Measurements from ENCODE around the gene PPP1R16B.
A peak's percentile ranks its signal among the peaks of the same experiment; 100 is the strongest.
"Not testable (repeated sequence)": the region's sequence is repeated elsewhere in the genome, so short reads cannot be mapped to it uniquely, and the experiment has no call there.

PPP1R16B gene

DNA sequence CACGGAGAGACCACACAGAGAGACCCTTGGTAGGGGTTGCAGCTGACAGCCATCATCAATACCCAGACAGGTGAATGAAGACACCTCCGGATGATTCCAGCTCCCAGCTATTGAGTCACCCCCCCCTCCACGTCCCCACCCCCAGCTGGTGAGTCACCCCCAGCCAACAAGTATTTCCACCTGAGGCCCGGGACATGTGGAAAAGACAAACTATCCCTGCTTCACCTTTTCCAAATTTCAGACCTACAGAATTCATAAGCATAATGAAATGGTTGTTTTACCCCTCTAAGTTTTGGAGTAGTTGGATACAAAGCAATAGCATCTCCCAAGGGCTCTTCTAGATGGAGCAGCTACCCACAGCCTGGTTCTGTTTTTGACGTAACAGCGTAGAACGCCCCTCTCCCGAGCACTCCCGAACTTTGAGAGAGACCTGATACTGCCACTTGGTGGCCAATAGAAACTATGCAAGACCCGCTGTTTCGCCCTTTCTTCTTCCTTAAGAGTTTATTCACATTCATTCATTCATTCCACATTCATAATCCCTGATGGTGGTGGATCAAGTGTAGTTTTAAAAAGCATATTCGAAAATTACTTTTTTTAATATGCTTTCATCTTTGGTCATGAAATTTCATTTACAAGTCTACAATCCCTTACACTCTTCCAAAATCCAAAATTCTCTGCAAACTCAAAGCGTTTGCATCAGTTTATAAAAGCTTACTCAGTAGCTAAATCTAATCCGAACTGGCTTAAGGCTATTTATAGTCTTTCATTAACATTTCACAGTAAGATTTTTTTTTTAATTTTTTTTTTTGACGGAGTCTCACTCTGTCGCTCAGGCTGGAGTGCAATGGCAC is 15.1 kb upstream of the PPP1R16B start:
- peak; percentile 65 for DNase-seq
- in situ Hi-C loops (cut with HindIII; ENCODE audit: low pct_ligation_motif_present, low pct_unique_long_range_greater_than_20kb, low sequenced_read_pairs), result no loop called here

DNA sequence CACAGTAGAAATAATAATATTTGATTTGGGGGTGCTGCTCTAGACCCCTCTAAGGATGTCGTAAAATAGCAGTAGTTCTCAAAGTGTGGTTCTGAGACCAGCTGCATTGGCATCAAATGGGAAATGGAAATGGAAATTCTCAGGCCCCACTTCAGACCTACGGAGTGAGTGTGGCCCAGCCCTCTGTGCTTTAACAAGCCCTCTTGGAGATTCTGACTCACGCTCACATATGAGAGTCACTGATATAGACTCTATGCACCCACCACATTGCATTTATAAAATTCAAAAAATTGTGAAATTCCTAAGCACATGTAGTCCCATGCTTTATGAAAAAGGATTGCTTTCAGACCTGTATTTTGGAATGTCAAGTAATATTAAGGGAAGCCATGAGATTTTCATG is 14.2 kb upstream of the PPP1R16B start:
- in situ Hi-C loops (cut with HindIII; ENCODE audit: low pct_ligation_motif_present, low pct_unique_long_range_greater_than_20kb, low sequenced_read_pairs), result no loop called here
- DNase-seq, result no peak

DNA sequence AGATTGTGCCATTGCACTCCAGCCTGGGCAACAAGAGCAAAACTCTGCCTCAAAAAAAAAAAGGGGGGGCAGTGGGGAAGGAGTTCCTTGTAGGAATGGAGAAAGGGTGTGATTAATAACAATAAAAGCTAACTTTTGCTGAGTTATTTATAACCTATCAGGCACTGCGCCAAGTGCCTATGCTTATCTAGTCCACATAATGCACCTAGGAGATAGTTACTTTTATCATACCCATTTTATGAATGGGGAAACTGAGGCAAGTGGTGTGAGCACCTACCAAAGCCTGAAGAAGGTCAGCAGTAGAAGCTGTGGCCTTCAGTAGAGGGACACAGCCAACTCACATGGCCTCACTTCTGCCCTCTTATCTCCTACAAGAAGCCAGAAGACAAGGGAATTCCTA is 13.6 kb upstream of the PPP1R16B start:
- DNase-seq, result no peak
- in situ Hi-C loops (cut with HindIII; ENCODE audit: low pct_ligation_motif_present, low pct_unique_long_range_greater_than_20kb, low sequenced_read_pairs), result no loop called here

DNA sequence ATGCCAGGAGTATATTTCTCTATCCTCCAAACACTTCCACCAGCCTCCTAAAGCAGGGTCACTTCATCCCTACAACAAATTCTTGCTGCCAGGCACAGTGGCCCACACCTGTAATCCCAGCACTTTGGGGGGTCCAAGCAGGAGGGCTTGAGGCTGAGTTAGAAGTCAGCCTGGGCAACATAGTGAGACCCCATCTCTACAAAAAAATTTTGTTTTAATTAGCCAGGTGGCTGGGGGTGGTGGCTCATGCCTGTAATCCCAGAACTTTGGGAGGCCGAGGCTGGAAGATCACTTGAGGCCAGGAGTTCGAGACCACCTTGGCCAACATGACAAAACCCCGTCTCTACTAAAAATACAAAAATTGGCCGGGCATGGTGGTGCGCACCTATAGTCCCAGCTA is 11.4 kb upstream of the PPP1R16B start:
- in situ Hi-C loops (cut with HindIII; ENCODE audit: low pct_ligation_motif_present, low pct_unique_long_range_greater_than_20kb, low sequenced_read_pairs); DNase-seq: not testable (repeated sequence)

DNA sequence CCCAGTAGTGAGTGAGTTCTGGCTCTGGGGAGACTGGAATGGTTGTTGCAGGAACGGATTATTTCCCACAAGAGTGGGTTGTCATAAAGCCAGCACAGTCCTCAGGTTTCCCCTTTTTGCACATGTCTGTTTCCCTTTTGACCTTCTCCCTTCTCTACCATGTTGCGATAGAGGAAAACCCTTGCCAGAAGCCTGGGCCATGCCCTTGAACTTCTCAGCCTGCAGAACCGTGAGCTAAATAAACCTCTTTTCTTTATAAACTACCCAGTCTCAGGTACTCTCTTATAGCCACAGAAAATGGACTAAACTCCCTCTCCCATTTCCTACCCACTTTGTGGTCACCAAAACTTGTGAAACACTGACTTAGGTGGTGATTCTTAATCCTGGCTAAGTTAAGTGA is 7.2 kb upstream of the PPP1R16B start:
- in situ Hi-C loops (cut with HindIII; ENCODE audit: low pct_ligation_motif_present, low pct_unique_long_range_greater_than_20kb, low sequenced_read_pairs), result no loop called here
- DNase-seq, result no peak

DNA sequence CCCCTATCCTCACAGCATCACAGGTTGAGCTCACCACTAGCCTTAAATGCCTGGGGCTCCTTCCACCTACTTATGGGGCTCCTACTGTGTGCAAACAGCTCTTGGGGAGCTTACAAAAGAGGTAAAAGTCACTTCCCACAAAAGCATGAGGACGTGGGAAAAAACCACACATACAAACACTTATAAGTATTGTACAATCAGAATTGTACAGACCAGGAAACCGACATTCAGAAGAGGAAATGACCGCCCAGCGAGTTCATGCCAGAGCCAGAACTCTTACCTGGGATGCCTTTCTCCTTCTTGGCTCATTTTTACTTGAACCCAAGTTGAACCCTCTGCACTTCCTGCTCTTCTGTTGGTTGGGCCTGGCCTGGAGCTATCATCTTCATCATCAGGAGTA is 6.3 kb upstream of the PPP1R16B start:
- in situ Hi-C loops (cut with HindIII; ENCODE audit: low pct_ligation_motif_present, low pct_unique_long_range_greater_than_20kb, low sequenced_read_pairs), result no loop called here
- no peak for DNase-seq

DNA sequence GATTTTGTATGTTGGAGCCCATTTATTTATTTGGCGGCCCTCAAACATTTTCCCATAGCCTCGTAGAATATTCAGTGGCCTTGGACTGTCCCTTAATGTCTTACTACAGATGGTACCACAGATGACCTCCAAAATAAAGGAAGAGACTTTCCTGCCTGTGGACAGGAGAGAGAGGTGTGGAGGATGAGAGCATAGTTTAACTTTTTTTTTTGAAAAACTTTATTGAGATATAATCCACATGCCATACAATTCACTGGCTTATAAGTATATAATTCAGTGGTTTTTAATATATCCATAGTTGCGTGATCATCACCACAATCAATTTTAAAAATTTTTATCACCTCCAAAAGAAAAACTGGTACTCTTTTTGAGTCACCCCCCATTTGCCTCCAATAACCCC is 4.6 kb upstream of the PPP1R16B start:
- in situ Hi-C loops (cut with HindIII; ENCODE audit: low pct_ligation_motif_present, low pct_unique_long_range_greater_than_20kb, low sequenced_read_pairs), result no loop called here
- no peak for DNase-seq

DNA sequence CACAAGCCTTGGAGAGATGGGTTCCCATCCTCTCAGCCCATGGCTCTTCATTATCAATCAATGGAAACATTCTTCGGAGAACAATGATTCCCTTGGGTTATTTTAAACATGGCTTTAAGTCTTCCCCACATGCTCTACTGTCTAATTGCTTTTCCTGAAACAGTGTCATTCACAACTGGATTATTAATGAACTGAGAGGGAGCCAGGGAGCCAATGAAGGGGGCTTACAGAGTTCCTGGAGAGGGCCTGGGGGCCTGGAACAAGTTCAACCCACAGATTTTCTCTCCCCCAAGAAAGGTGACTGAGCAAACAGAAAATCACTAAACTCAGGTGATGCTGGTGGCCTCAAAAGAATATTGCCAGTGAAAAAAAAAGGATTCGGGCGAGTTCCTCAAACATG is 1.3 kb upstream of the PPP1R16B start:
- DNase-seq, result no peak
- in situ Hi-C loops (cut with HindIII; ENCODE audit: low pct_ligation_motif_present, low pct_unique_long_range_greater_than_20kb, low sequenced_read_pairs), result no loop called here

DNA sequence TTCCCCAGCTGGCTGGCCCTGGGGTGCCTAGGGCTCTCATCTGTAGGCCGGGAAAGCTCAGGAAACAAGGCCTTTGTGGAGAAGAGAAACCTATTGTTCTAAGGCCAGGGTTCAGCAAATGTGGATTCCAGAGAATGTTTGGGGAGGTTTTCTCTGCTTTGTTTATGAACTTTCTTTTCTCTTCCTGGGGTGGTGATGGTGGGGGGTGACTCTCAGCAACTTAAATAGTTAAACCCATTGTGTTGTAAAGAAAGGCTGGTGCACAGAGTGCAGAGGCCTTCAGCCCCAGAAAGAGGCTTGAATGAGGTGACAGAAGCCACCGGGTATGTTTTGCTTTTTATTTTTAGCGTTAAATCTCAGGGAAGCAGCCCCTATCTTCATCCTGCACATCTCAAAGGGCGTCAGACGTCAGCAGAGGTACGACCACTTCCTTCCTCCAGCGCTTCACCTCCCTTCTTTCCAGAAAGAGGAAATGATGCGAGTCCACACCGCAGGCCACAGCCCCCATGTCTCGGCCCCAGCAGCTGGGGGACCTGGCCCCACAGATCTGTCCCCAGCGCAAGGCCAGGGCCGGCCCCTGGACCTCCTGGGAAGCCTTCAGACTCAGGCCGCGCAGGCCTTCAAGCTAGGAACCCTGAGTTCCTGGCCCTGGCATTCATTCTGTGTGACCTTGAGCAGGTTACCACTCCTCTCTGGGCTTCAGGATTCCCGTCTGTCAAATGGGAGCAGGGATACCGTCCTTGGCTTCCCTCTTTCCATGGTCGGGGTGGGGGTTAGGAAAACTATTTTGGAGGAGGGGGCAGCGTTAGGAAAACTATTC is 605 bp upstream of the PPP1R16B start:
- DNase-seq, result no peak
- in situ Hi-C loops (cut with HindIII; ENCODE audit: low pct_ligation_motif_present, low pct_unique_long_range_greater_than_20kb, low sequenced_read_pairs), result no loop called here

DNA sequence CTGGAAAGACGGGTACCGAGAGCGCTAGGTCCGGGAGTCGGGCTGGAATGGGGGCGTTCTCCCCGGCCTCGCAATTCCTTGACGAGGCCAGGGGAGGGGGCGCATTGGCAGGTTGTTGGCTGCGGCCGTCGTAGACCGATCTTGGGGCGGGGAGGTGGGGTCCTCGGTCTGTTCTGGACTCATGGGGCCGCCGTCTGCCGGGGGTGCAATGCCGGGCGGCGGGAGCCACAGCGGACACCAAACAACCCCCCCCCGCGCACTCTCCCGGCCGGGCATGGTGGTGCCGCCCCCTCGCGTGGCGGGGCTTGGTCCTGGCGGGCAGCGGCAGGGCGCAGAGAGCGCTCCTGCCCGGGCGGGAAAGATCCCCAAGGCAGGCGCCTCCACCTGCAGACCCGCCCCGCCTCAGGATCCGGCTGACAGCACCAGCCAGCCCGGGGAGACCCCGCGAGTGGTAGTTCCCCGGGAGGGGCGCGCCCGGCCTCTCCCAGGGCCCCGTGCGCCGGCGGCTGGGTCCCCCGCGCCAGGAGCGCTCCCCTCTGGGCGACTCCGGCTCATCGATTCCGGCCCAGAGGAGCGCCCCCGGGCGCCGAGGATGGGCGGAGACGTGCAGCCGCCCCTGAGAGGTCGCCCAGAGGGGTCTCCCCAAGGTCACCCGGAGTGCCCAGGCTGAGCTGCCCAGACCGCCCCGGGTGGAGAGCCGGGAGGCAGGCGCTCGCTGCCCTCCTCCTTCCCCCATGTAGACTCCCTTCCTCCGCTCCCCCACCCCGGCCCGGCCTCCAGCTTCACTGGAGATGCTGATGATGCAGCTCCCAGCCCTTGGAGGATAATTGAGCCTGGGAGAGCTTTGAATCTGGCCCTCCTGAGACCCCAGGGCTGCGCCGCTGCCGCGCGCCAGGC is 709 bp downstream of the PPP1R16B start:
- no peak for DNase-seq
- in situ Hi-C loops (cut with HindIII; ENCODE audit: low pct_ligation_motif_present, low pct_unique_long_range_greater_than_20kb, low sequenced_read_pairs), result no loop called here

DNA sequence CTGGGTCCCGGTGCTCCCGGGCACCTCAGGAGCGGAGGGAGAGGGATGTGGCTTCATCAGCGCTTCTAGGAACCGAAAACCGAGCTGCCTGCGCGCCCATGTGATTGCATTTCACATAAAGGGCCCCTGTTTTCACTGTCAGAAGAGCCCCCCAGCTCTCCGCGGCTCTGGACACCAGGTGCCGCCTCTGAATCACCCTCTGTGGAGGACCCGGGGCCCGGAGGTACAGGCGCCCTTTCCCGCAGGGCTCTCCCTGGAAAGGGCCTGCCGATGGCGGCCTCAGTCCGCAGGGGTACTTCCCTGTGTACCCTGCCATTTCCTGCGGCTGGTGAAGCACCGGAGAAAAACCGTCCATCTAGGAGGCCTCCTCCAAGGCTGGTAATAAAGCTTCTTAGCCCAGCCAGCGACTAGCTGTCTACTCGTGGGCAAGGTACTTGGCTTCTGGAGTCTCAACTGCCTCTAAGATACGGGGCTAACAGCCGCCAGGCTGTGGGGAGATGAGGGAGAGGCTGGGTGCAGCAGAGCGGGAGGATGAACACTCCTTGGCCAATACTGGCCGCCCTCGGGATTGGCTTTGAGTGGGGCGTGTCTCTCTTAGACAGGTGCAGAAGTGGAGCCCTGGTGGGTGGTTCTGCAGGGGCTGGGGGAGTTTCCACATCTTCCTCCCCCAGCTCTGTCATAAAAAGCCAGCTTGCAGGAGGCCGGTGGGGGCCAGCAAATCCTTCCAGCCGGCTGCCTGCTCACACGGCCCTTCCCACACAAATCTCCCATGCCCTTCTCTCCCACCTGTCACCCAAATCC is 1.6 kb downstream of the PPP1R16B start:
- DNase-seq, result no peak
- in situ Hi-C loops (cut with HindIII; ENCODE audit: low pct_ligation_motif_present, low pct_unique_long_range_greater_than_20kb, low sequenced_read_pairs), result no loop called here

DNA sequence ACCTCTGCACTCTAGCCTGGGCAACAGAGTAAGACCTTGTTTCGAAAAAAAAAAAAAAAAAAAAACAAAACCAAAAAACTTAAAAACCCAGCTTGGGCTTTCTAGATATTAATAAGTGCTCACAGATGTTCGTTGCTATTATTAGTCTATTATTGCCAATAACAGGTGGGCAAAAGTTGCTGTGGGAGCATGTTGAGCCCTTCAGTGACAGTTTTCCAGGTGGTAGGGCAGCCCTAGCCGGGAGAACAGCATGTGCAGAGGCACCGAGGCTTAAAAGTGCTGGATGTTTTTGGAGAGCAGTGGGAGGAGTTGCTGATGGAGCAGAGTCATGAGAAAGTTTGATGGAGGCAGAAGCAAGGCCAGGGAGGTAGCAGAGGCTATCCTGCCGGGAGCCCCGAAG is 4.4 kb downstream of the PPP1R16B start:
- in situ Hi-C loops (cut with HindIII; ENCODE audit: low pct_ligation_motif_present, low pct_unique_long_range_greater_than_20kb, low sequenced_read_pairs), result no loop called here
- no peak for DNase-seq

DNA sequence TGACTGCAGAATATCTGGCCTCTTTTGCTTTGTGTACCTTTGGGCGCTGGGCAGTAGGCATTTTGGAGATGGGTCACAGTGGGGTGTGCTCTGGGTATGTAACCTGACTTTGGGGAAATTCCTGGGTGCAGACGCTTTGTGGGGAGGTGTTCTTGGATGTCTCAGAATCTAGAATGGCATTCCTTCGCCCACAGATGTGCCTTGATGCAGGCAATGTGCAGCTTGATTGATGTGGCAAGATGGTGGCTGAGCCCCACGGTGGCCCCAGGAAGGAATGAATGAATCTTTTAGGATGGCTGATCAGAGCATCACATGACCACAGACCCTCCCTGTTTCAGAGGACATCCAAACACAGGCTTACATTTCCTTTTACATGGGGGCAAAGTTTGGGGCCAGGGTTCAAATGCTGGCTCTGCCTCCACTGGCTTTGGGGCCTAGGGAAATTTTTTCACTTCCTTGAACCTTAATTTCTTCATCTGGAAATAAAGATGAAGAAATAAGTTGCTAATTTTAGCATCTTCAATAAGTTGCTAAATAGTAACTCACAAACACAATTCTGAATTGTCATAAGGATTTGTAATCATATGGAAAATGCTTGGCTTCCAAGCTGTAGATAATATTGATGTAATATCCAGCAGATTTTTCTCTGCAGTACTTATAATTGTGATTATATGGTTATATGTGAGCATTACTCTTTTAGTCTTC is 5.6 kb downstream of the PPP1R16B start:
- in situ Hi-C loops (cut with HindIII; ENCODE audit: low pct_ligation_motif_present, low pct_unique_long_range_greater_than_20kb, low sequenced_read_pairs), result no loop called here
- no peak for DNase-seq

DNA sequence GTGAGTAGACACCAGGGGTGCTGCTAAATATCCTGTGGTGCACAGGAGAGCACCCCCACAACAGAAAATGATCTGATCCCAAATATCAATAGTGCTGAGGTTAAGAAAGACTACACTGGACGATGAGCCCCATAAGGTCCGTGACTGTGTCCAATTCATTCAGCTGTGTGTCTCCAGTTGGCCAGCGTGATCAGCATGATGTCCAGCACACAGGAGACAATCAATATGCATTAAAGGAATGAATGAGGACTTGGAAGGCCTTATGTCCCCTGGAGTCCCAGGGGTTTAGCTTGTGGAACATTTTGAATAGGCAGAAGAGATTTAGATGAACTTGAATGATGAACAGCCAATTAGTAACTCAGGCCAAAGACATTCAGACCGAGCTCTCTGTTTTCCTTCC is 6.3 kb downstream of the PPP1R16B start:
- in situ Hi-C loops (cut with HindIII; ENCODE audit: low pct_ligation_motif_present, low pct_unique_long_range_greater_than_20kb, low sequenced_read_pairs), result no loop called here
- no peak for DNase-seq

DNA sequence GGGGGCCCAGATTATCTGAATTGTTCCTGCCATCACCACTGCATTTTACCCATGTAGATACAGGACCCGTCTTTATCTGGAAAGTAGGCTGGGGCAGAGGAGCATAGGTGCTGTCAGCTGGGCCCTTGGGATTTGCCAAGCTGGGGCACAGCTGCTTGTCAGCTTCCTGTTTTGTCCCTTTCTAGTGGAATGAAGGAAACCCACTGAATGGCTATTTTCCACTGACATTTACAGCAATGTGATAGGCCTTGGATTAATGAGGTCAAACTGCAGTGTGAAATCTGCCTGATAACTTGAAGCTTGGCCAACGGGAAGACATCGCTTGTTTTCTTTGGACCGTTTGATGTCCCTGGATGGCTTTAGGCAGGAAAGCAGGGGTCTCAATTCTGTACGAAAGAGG is 6.7 kb downstream of the PPP1R16B start:
- in situ Hi-C loops (cut with HindIII; ENCODE audit: low pct_ligation_motif_present, low pct_unique_long_range_greater_than_20kb, low sequenced_read_pairs), result no loop called here

DNA sequence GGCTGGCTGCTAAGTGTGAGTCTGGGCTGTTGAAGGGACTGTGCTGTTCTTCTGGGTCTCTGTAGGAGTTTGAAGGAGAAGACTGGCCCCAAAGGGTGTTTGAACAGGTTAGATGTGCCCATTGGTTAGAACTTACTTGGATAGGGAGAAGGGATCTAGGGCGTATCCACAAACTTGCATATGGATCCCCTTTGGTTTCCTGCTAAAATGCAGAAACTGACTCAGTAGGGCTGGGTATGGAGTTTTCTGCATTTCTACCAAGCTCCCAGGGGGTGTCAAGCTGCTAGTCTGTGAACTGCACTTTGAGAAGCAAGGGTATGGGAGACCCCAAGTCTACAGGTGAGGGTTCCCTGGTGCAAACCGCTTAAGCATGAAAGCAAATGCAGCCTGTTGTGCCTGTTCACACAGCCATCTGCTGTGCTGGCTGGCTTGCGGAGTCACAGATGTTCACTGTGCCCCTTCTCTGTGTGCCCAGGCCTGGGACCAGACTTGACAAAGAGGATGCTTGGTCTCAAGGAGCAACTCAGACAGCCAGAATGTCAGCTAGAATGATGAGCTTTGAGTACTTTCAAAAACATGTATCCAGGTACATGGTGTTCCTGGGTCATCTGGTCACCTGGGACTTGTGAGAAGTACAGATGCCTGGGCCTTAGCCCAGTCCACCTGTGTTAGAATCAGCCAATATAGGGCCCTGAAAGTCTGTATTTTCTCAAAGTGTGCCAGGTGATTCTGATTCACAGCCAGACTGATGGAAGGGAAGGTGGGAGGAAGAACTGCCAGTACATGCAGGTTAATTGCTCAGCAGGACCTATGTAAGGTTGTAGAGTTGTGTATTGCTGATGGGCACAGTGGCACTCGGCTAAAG is 7.4 kb downstream of the PPP1R16B start:
- DNase-seq, result no peak
- in situ Hi-C loops (cut with HindIII; ENCODE audit: low pct_ligation_motif_present, low pct_unique_long_range_greater_than_20kb, low sequenced_read_pairs), result no loop called here

More for the DNA sequence above, 6.7 kb downstream of the PPP1R16B start:
- DNase-seq, result no peak

DNA sequence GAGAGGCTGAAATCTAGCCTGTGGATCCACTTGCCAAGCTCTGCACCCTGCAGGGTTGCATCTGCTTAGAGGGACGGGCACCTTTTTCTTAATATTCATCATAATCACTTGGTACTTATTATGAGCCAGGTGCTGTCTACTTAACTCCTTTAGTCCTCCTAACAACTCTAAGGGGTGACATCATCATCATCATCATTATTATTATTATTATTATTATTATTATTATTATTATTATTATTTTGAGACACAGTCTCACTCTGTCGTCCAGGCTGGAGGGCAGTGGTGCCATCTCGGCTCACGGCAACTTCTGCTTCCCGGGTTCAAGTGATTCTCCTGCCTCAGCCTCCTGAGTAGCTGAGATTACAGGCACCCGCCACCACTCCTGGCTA is 8.1 kb downstream of the PPP1R16B start:
- in situ Hi-C loops (cut with HindIII; ENCODE audit: low pct_ligation_motif_present, low pct_unique_long_range_greater_than_20kb, low sequenced_read_pairs), result not testable (repeated sequence)

More for the DNA sequence above, 8.1 kb downstream of the PPP1R16B start:
- DNase-seq, result not testable (repeated sequence)

All from ACHN (cell line).